ENCODE measurements around the gene C1orf115. TPM values are rescaled to one million over a fixed set of nuclear protein-coding genes. Genes with fewer than 3 reads are reported as not detected.

C1orf115 gene
- total and polyA plus RNA-seq, 4 donors: 29.6 to 56.6 (median 40.5) TPM

- DNase-seq (ENCODE audit: low spot score): no peak
- H3K27me3 ChIP-seq (ENCODE audit: control insufficient read depth in 4 of 4, insufficient read depth in 4 of 4, low read length in 3 of 4): no peaks in the 10 kb centered on the region
- peaks cover 3 to 34% (median 26%) of the 10 kb centered on the region in 4 donors for H3K4me1 ChIP-seq (ENCODE audit: control insufficient read depth in 4 of 4, insufficient read depth in 4 of 4, low read length in 3 of 4)
- H3K4me3 ChIP-seq (ENCODE audit: low read depth in 1 of 3, low read length in 3 of 3): no peak overlapping the region
- H3K9ac ChIP-seq (ENCODE audit: low read depth in 1 of 2, low read length in 2 of 2): no peak overlapping the region
- WGBS: 42% methylated on average over 3 of the region's 3 CpGs
- peak overlapping the region; percentile 59 to 69 for H3K27ac ChIP-seq (ENCODE audit: low read depth in 1 of 2, low read length in 2 of 2)
- peaks cover 0 to 20% (median 8%) of the 10 kb centered on the region in 4 donors for H3K36me3 ChIP-seq (ENCODE audit: control insufficient read depth in 4 of 4, insufficient read depth in 3 of 4, low read depth in 1 of 4, low read length in 3 of 4)
- no peak for TF ChIP-seq ZBTB33 (IDR thresholded peaks at IDR 0.05)
- TF ChIP-seq MAX (IDR thresholded peaks at IDR 0.05): no peak
- TF ChIP-seq TAF1 (conservative IDR thresholded peaks at IDR 0.05): no peak
- TF ChIP-seq REST (IDR thresholded peaks at IDR 0.05): no peak
- TF ChIP-seq FOXA1 (IDR thresholded peaks at IDR 0.05): no peak
- TF ChIP-seq NR2F2 (IDR thresholded peaks at IDR 0.05): no peak
- no peak for TF ChIP-seq RAD21 (IDR thresholded peaks at IDR 0.05)
- no peak for TF ChIP-seq EGR1 (IDR thresholded peaks at IDR 0.05; ENCODE audit: low read depth in 2 of 2)
- no peak for TF ChIP-seq FOXA2 (IDR thresholded peaks at IDR 0.05)
- no peak for TF ChIP-seq CTCF (IDR thresholded peaks at IDR 0.05; ENCODE audit: low read depth, low read length, missing input control)
- no peak for TF ChIP-seq ATF3 (IDR thresholded peaks at IDR 0.05)
- no peak for TF ChIP-seq JUND (IDR thresholded peaks at IDR 0.05)
- no peak for TF ChIP-seq HNF4G (IDR thresholded peaks at IDR 0.05)
- no peaks in the 10 kb centered on the region for H3K9me3 ChIP-seq (ENCODE audit: control insufficient read depth in 4 of 4, low read length in 3 of 4)
These were observed 8.9 kb downstream of the C1orf115 start for GRCh38 chr1:220699044-220699443.

- no peaks in the 10 kb centered on the region for H3K27me3 ChIP-seq (ENCODE audit: control insufficient read depth in 4 of 4, insufficient read depth in 4 of 4, low read length in 3 of 4)
- DNase-seq (ENCODE audit: low spot score): no peak
- no peak overlapping the region for H3K9ac ChIP-seq (ENCODE audit: low read depth in 1 of 2, low read length in 2 of 2)
- no peak overlapping the region for H3K4me3 ChIP-seq (ENCODE audit: low read depth in 1 of 3, low read length in 3 of 3)
- no peak overlapping the region for H3K27ac ChIP-seq (ENCODE audit: low read depth in 1 of 2, low read length in 2 of 2)
- H3K9me3 ChIP-seq (ENCODE audit: control insufficient read depth in 4 of 4, low read length in 3 of 4): no peaks in the 10 kb centered on the region
- peaks cover 3 to 31% (median 26%) of the 10 kb centered on the region in 4 donors for H3K4me1 ChIP-seq (ENCODE audit: control insufficient read depth in 4 of 4, insufficient read depth in 4 of 4, low read length in 3 of 4)
- no peak for TF ChIP-seq TAF1 (conservative IDR thresholded peaks at IDR 0.05)
- no peak for TF ChIP-seq EGR1 (IDR thresholded peaks at IDR 0.05; ENCODE audit: low read depth in 2 of 2)
- no peak for TF ChIP-seq NR2F2 (IDR thresholded peaks at IDR 0.05)
- no peak for TF ChIP-seq ZBTB33 (IDR thresholded peaks at IDR 0.05)
- no peak for TF ChIP-seq FOXA2 (IDR thresholded peaks at IDR 0.05)
- TF ChIP-seq YY1 (IDR thresholded peaks at IDR 0.05): no peak
- TF ChIP-seq RAD21 (IDR thresholded peaks at IDR 0.05): no peak
- no peak for TF ChIP-seq HNF4G (IDR thresholded peaks at IDR 0.05)
- no peak for TF ChIP-seq GABPA (IDR thresholded peaks at IDR 0.05 in 1 of 2, conservative IDR thresholded peaks at IDR 0.05 in 1 of 2)
- peaks cover 0 to 17% (median 8%) of the 10 kb centered on the region in 4 donors for H3K36me3 ChIP-seq (ENCODE audit: control insufficient read depth in 4 of 4, insufficient read depth in 3 of 4, low read depth in 1 of 4, low read length in 3 of 4)
- WGBS: 74% methylated on average over 2 of the region's 2 CpGs
These were observed 10.5 kb downstream of the C1orf115 start for GRCh38 chr1:220700556-220701179.
